ENCODE results near the gene HLA-B. TPM values are rescaled to one million over a fixed set of nuclear protein-coding genes. Genes with fewer than 3 reads are reported as not detected.

HLA-B gene
- total RNA-seq, 1 donor = 475 TPM

- no peak for TF ChIP-seq CTCF (IDR thresholded peaks at IDR 0.05; ENCODE audit: insufficient read depth, low read depth, low read length)
- no peak for DNase-seq (ENCODE audit: low read depth)
Measured at GRCh38 chr6:31307669-31308049, 49.3 kb downstream of the HLA-B start.

DNA sequence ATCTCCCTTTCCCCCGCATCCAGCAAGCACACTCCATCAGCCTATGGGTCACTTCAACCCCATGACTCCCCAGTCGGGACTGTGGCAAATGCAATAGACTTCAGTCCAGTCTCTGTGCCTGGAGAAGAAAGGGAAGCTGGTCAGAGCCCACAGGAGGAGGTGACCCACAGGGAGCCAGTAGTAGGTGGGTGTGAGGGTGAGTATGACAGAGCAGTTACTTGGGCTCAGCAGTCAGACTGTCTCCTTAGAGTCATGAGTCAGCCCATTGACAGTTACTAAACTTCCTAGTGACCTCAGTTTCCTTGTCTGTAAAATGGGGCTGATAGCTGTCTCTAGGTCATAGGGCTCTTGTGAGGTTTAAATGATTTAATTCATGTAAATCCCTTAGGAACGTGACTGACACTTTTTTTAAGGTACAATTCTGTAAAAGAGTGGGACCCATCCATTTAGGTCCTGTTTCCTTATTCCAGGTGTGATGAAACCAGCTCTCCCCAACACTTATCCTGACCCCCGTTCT, 51.2 kb downstream of the HLA-B start:
- TF ChIP-seq CTCF (IDR thresholded peaks at IDR 0.05; ENCODE audit: insufficient read depth, low read depth, low read length) = no peak
- H3K4me3 ChIP-seq (ENCODE audit: low read depth, low read length) = no peak overlapping the region
- DNase-seq (ENCODE audit: low read depth) = no peak

More at GRCh38 chr6:31307669-31308049, 49.3 kb downstream of the HLA-B start:
- no peak overlapping the region for H3K4me3 ChIP-seq (ENCODE audit: low read depth, low read length)

DNA sequence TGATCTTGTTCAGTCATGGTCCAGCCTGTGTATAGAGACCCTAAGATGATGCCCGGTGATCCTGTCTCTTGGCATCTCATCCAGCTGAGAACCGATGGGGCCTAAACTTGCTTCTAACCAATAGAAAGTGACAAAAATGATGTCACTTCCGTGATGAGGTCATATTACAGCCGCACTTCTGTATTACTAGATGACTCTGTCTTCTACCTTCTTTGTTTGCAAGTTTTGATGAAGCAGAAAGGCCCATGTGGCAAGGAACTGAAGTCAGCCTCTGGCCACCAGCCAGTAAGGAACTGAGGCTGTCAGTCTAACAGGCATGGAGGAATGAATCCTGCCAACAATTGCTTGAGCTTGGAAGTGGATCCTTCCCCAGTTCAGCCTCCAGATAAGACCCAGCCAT, 52.3 kb downstream of the HLA-B start:
- no peak for TF ChIP-seq CTCF (IDR thresholded peaks at IDR 0.05; ENCODE audit: insufficient read depth, low read depth, low read length)
- H3K4me3 ChIP-seq (ENCODE audit: low read depth, low read length) = no peak overlapping the region
- DNase-seq (ENCODE audit: low read depth) = no peak

Small RNA genes lying within 50 kb of the gene (small RNA-seq; reads per million reads assigned to genes)
- gene HLA-S (not detected), gene MIR6891 (not detected), gene RF00019 (not detected), gene RNU6-283P (not detected)

Other genes with a start within 250 kb of the HLA-B start
- not detected in 2 replicates for gene C6orf15, start 244.6 kb downstream of the HLA-B start, total RNA-seq
- 0.97 and 3.0 TPM in 2 replicates for gene PSORS1C1, start 242.4 kb downstream of the HLA-B start, total RNA-seq
- gene CDSN, start 236.7 kb downstream of the HLA-B start, total RNA-seq = not detected in 2 replicates
- gene PSORS1C2, start 218.1 kb downstream of the HLA-B start, total RNA-seq = not detected in 2 replicates
- 14.7 and 16.4 TPM in 2 replicates for gene CCHCR1, start 199.4 kb downstream of the HLA-B start, total RNA-seq
- 20.7 and 22.2 TPM in 2 replicates for gene TCF19, start 198.6 kb downstream of the HLA-B start, total RNA-seq
- not detected in 2 replicates for gene POU5F1, start 186.5 kb downstream of the HLA-B start, total RNA-seq
- gene HLA-C, start 85.1 kb downstream of the HLA-B start, total RNA-seq = 361 and 512 TPM in 2 replicates
- 45.3 and 54.8 TPM in 2 replicates for gene MICA, start 46.4 kb upstream of the HLA-B start, total RNA-seq
- 15.5 and 30.7 TPM in 2 replicates for gene MICB, start 141.0 kb upstream of the HLA-B start, total RNA-seq
- gene MCCD1, start 171.8 kb upstream of the HLA-B start, total RNA-seq = not detected in 2 replicates
- 407 and 463 TPM in 2 replicates for gene DDX39B, start 184.8 kb upstream of the HLA-B start, total RNA-seq
- 1.3 and 3.0 TPM in 2 replicates for gene ATP6V1G2, start 189.4 kb upstream of the HLA-B start, total RNA-seq
- gene NFKBIL1, start 190.4 kb upstream of the HLA-B start, total RNA-seq = 12.5 and 20.3 TPM in 2 replicates
- not detected in 2 replicates for gene LTA, start 215.1 kb upstream of the HLA-B start, total RNA-seq
- under 0.01 TPM in 2 replicates for gene TNF, start 218.4 kb upstream of the HLA-B start, total RNA-seq
- 0.32 TPM in 1 of 2 replicates, not detected in the other for gene LTB, start 225.2 kb upstream of the HLA-B start, total RNA-seq
- not detected in 2 replicates for gene LST1, start 229.1 kb upstream of the HLA-B start, total RNA-seq
- not detected in 2 replicates for gene NCR3, start 235.8 kb upstream of the HLA-B start, total RNA-seq

Data from fibroblast of villous mesenchyme (primary cell).